ENCODE measurements around the gene GREB1.

The GREB1 gene

GRCh38 chr2:11629851-11630250 lies 96.0 kb downstream of the GREB1 start:
- H3K36me3 ChIP-seq (replicated peaks; ENCODE audit: low read depth, low read length): no peaks in the 10 kb centered on the region
- no peak for TF ChIP-seq CTCF (IDR thresholded peaks at IDR 0.05; ENCODE audit: low read depth, low read length)
- TF ChIP-seq EZH2phosphoT487 (IDR thresholded peaks at IDR 0.05; ENCODE audit: low read depth): no peak

GRCh38 chr2:11630855-11631254 lies 97.0 kb downstream of the GREB1 start:
- no peaks in the 10 kb centered on the region for H3K4me1 ChIP-seq (ENCODE audit: low read length)
- no peak overlapping the region for H3K9ac ChIP-seq (ENCODE audit: low read length)
- H3K9me3 ChIP-seq (ENCODE audit: insufficient read depth, low read length): peaks cover 7% of the 10 kb centered on the region; the same call in 1 of the 2 replicates
- H2AFZ ChIP-seq (ENCODE audit: low read depth, low read length): no peak overlapping the region
- no peaks in the 10 kb centered on the region for H3K79me2 ChIP-seq (ENCODE audit: low read length)
- H3K4me2 ChIP-seq (ENCODE audit: low read length): no peak overlapping the region
- no peaks in the 10 kb centered on the region for H3K27me3 ChIP-seq (ENCODE audit: low read depth, low read length)
- no peaks in the 10 kb centered on the region for H3K36me3 ChIP-seq (replicated peaks; ENCODE audit: low read depth, low read length)
- H3K27ac ChIP-seq (ENCODE audit: low read length): no peak overlapping the region
- H4K20me1 ChIP-seq (ENCODE audit: insufficient read depth, low read length): no peaks in the 10 kb centered on the region
- no peak overlapping the region for H3K4me3 ChIP-seq (ENCODE audit: low read length)
- TF ChIP-seq CTCF (IDR thresholded peaks at IDR 0.05; ENCODE audit: low read depth, low read length): no peak
- TF ChIP-seq EZH2phosphoT487 (IDR thresholded peaks at IDR 0.05; ENCODE audit: low read depth): no peak

More at GRCh38 chr2:11629851-11630250, 96.0 kb downstream of the GREB1 start:
- H3K4me1 ChIP-seq (ENCODE audit: low read length): peaks cover 5% of the 10 kb centered on the region
- no peaks in the 10 kb centered on the region for H4K20me1 ChIP-seq (ENCODE audit: insufficient read depth, low read length)
- H3K9ac ChIP-seq (ENCODE audit: low read length): no peak overlapping the region
- peaks cover 7% of the 10 kb centered on the region; the same call in 1 of the 2 replicates for H3K9me3 ChIP-seq (ENCODE audit: insufficient read depth, low read length)
- no peaks in the 10 kb centered on the region for H3K27me3 ChIP-seq (ENCODE audit: low read depth, low read length)
- no peak overlapping the region for H3K4me2 ChIP-seq (ENCODE audit: low read length)
- no peak overlapping the region for H2AFZ ChIP-seq (ENCODE audit: low read depth, low read length)
- no peak overlapping the region for H3K4me3 ChIP-seq (ENCODE audit: low read length)
- H3K27ac ChIP-seq (ENCODE audit: low read length): no peak overlapping the region
- H3K79me2 ChIP-seq (ENCODE audit: low read length): no peaks in the 10 kb centered on the region

- Histone ChIP-seq H3K4me2 (ENCODE audit: low read length) (no peak overlapping the region), H3K79me2 (ENCODE audit: low read length) (no peaks in the 10 kb centered on the region), H4K20me1 (ENCODE audit: insufficient read depth, low read length) (no peaks in the 10 kb centered on the region), H3K36me3 (replicated peaks; ENCODE audit: low read depth, low read length) (no peaks in the 10 kb centered on the region), H3K9me3 (ENCODE audit: insufficient read depth, low read length) (peaks cover 7% of the 10 kb centered on the region; the same call in 1 of the 2 replicates), H3K9ac (ENCODE audit: low read length) (no peak overlapping the region), H2AFZ (ENCODE audit: low read depth, low read length) (no peak overlapping the region), H3K4me3 (ENCODE audit: low read length) (no peak overlapping the region), H3K27me3 (ENCODE audit: low read depth, low read length) (no peaks in the 10 kb centered on the region), H3K4me1 (ENCODE audit: low read length) (no peaks in the 10 kb centered on the region), H3K27ac (ENCODE audit: low read length) (no peak overlapping the region)
- TF ChIP-seq CTCF (IDR thresholded peaks at IDR 0.05; ENCODE audit: low read depth, low read length) (no peak), EZH2phosphoT487 (IDR thresholded peaks at IDR 0.05; ENCODE audit: low read depth) (no peak)
Measured at GRCh38 chr2:11631462-11631861, 97.6 kb downstream of the GREB1 start.

GRCh38 chr2:11633923-11634478 lies 100.2 kb downstream of the GREB1 start:
- no peaks in the 10 kb centered on the region for H4K20me1 ChIP-seq (ENCODE audit: insufficient read depth, low read length)
- H3K36me3 ChIP-seq (replicated peaks; ENCODE audit: low read depth, low read length): no peaks in the 10 kb centered on the region
- TF ChIP-seq EZH2phosphoT487 (IDR thresholded peaks at IDR 0.05; ENCODE audit: low read depth): no peak
- no peak for TF ChIP-seq CTCF (IDR thresholded peaks at IDR 0.05; ENCODE audit: low read depth, low read length)
- H3K4me3 ChIP-seq (ENCODE audit: low read length): no peak overlapping the region
- peaks cover 9% of the 10 kb centered on the region for H3K4me1 ChIP-seq (ENCODE audit: low read length)
- no peaks in the 10 kb centered on the region for H3K9me3 ChIP-seq (ENCODE audit: insufficient read depth, low read length)
- H3K4me2 ChIP-seq (ENCODE audit: low read length): no peak overlapping the region
- H3K9ac ChIP-seq (ENCODE audit: low read length): no peak overlapping the region
- H3K27me3 ChIP-seq (ENCODE audit: low read depth, low read length): no peaks in the 10 kb centered on the region
- H3K79me2 ChIP-seq (ENCODE audit: low read length): no peaks in the 10 kb centered on the region
- H3K27ac ChIP-seq (ENCODE audit: low read length): no peak overlapping the region
- no peak overlapping the region for H2AFZ ChIP-seq (ENCODE audit: low read depth, low read length)

All from OCI-LY3 (cell line).